Activated naive CD4-positive, alpha-beta T cell treated with anti-CD3 and anti-CD28 coated beads, Interleukin-2, amount 10 ng/mL, durations not matched to agents 7 days and 5 days (primary cell): ENCODE results near the gene ATXN1.

Experiments used
- CTCF ChIA-PET: fragments of 350-600 bp; sonication (Branson Sonifier 250); formaldehyde crosslinking; loops from one replicate; lab custom pipeline; 2021; ENCODE audit warnings: antibody characterized with exemption; lab: Charles Lee
- DNase-seq: peaks from one replicate; pipeline ENCODE4 v3.0.0-alpha.2; 2020
- H3K27ac Mint-ChIP-seq: one replicate; pipeline ENCODE4 v1.8.0; 2021; ENCODE audit warnings: mild to moderate bottlenecking, moderate library complexity, mixed read lengths
- H3K27me3 Mint-ChIP-seq: one replicate; pipeline ENCODE4 v1.8.0; 2021; ENCODE audit warnings: mild to moderate bottlenecking, mixed read lengths
- H3K36me3 Mint-ChIP-seq: one replicate; pipeline ENCODE4 v1.8.0; 2021; ENCODE audit warnings: mixed read lengths
- H3K4me1 Mint-ChIP-seq: one replicate; pipeline ENCODE4 v1.8.0; 2021; ENCODE audit warnings: mixed read lengths
- H3K4me3 Mint-ChIP-seq: one replicate; pipeline ENCODE4 v1.8.0; 2021; ENCODE audit warnings: mild to moderate bottlenecking, moderate library complexity, mixed read lengths
- H3K9me3 Mint-ChIP-seq: one replicate; pipeline ENCODE4 v1.8.0; 2021; ENCODE audit warnings: mixed read lengths

Gene ATXN1

GRCh38 chr6:16358531-16359138 lies 402.6 kb downstream of the ATXN1 start:
- no peak overlapping the region for H3K27ac Mint-ChIP-seq
- peaks cover 1% of the 10 kb centered on the region for H3K36me3 Mint-ChIP-seq
- H3K9me3 Mint-ChIP-seq: no peaks in the 10 kb centered on the region
- CTCF ChIA-PET: no interaction called here
- DNase-seq: no peak
- H3K4me3 Mint-ChIP-seq: no peak overlapping the region
- H3K27me3 Mint-ChIP-seq: no peaks in the 10 kb centered on the region
- H3K4me1 Mint-ChIP-seq: peaks cover 3% of the 10 kb centered on the region

- H3K4me3 Mint-ChIP-seq: no peak overlapping the region
- CTCF ChIA-PET: interaction anchor here (0.7 to 1.0 kb wide), 2 partner anchors 54 to 415 kb away, joined by 3 to 4 read pairs; no protein-coding TSS in a partner anchor
These were observed 405.4 kb downstream of the ATXN1 start for GRCh38 chr6:16355699-16356446.

GRCh38 chr6:16355238-16355637 lies 406.0 kb downstream of the ATXN1 start:
- DNase-seq: no peak
- CTCF ChIA-PET: interaction anchor here (1.0 to 1.4 kb wide), 2 partner anchors 156 to 416 kb away, joined by 3 to 4 read pairs; no protein-coding TSS in a partner anchor
- H3K27ac Mint-ChIP-seq: no peak overlapping the region

More at GRCh38 chr6:16355699-16356446, 405.4 kb downstream of the ATXN1 start:
- no peaks in the 10 kb centered on the region for H3K36me3 Mint-ChIP-seq
- H3K9me3 Mint-ChIP-seq: no peaks in the 10 kb centered on the region
- H3K4me1 Mint-ChIP-seq: peaks cover 3% of the 10 kb centered on the region
- no peak overlapping the region for H3K27ac Mint-ChIP-seq
- no peaks in the 10 kb centered on the region for H3K27me3 Mint-ChIP-seq
- no peak for DNase-seq

GRCh38 chr6:16354692-16355091 lies 406.6 kb downstream of the ATXN1 start:
- Mint-ChIP-seq H3K4me1 (peaks cover 3% of the 10 kb centered on the region), H3K4me3 (no peak overlapping the region), H3K27me3 (no peaks in the 10 kb centered on the region), H3K27ac (no peak overlapping the region), H3K36me3 (no peaks in the 10 kb centered on the region), H3K9me3 (no peaks in the 10 kb centered on the region)
- CTCF ChIA-PET: interaction anchor here (0.9 to 1.4 kb wide), 2 partner anchors 53 to 156 kb away, joined by 3 read pairs; no protein-coding TSS in a partner anchor
- DNase-seq: no peak

More at GRCh38 chr6:16355238-16355637, 406.0 kb downstream of the ATXN1 start:
- Mint-ChIP-seq H3K4me1 (peaks cover 3% of the 10 kb centered on the region), H3K9me3 (no peaks in the 10 kb centered on the region), H3K36me3 (no peaks in the 10 kb centered on the region), H3K27me3 (no peaks in the 10 kb centered on the region), H3K4me3 (no peak overlapping the region)

GRCh38 chr6:16352821-16353438 lies 408.3 kb downstream of the ATXN1 start:
- Mint-ChIP-seq H3K4me3 (no peak overlapping the region), H3K4me1 (peaks cover 3% of the 10 kb centered on the region), H3K27ac (no peak overlapping the region), H3K9me3 (no peaks in the 10 kb centered on the region), H3K27me3 (no peaks in the 10 kb centered on the region), H3K36me3 (peaks cover 2% of the 10 kb centered on the region)
- DNase-seq: no peak
- CTCF ChIA-PET: no interaction called here

GRCh38 chr6:16352258-16352635 lies 409.0 kb downstream of the ATXN1 start:
- no peaks in the 10 kb centered on the region for H3K27me3 Mint-ChIP-seq
- CTCF ChIA-PET: no interaction called here
- H3K36me3 Mint-ChIP-seq: peaks cover 2% of the 10 kb centered on the region

GRCh38 chr6:16349544-16349943 lies 411.7 kb downstream of the ATXN1 start:
- DNase-seq: no peak
- Mint-ChIP-seq H3K27ac (no peak overlapping the region), H3K27me3 (no peaks in the 10 kb centered on the region), H3K4me3 (no peak overlapping the region), H3K36me3 (peaks cover 2% of the 10 kb centered on the region), H3K4me1 (no peaks in the 10 kb centered on the region), H3K9me3 (no peaks in the 10 kb centered on the region)
- CTCF ChIA-PET: interaction anchor here (0.7 kb wide), 1 partner anchor 60 kb away, joined by 3 read pairs; no protein-coding TSS in a partner anchor

More at GRCh38 chr6:16352258-16352635, 409.0 kb downstream of the ATXN1 start:
- peaks cover 3% of the 10 kb centered on the region for H3K4me1 Mint-ChIP-seq
- no peak for DNase-seq
- H3K4me3 Mint-ChIP-seq: no peak overlapping the region
- H3K27ac Mint-ChIP-seq: no peak overlapping the region
- H3K9me3 Mint-ChIP-seq: no peaks in the 10 kb centered on the region

GRCh38 chr6:16346831-16347230 lies 414.4 kb downstream of the ATXN1 start:
- Mint-ChIP-seq H3K4me1 (no peaks in the 10 kb centered on the region), H3K27ac (no peak overlapping the region), H3K9me3 (no peaks in the 10 kb centered on the region), H3K4me3 (no peak overlapping the region), H3K36me3 (peaks cover 2% of the 10 kb centered on the region), H3K27me3 (no peaks in the 10 kb centered on the region)
- no peak for DNase-seq
- CTCF ChIA-PET: interaction anchor here (0.9 kb wide), 1 partner anchor 15 kb away, joined by 3 read pairs; no protein-coding TSS in a partner anchor

- no peak for DNase-seq
- Mint-ChIP-seq H3K9me3 (no peaks in the 10 kb centered on the region), H3K4me3 (no peak overlapping the region), H3K4me1 (no peaks in the 10 kb centered on the region), H3K36me3 (peaks cover 2% of the 10 kb centered on the region), H3K27ac (no peak overlapping the region), H3K27me3 (no peaks in the 10 kb centered on the region)
- CTCF ChIA-PET: interaction anchor here (0.5 kb wide), 1 partner anchor 256 kb away, joined by 3 read pairs; no protein-coding TSS in a partner anchor
These were observed 415.6 kb downstream of the ATXN1 start for GRCh38 chr6:16345449-16346330.

GRCh38 chr6:16344756-16345155 lies 416.5 kb downstream of the ATXN1 start:
- Mint-ChIP-seq H3K9me3 (no peaks in the 10 kb centered on the region), H3K27me3 (no peaks in the 10 kb centered on the region), H3K36me3 (peaks cover 2% of the 10 kb centered on the region), H3K4me3 (no peak overlapping the region), H3K27ac (no peak overlapping the region), H3K4me1 (no peaks in the 10 kb centered on the region)
- CTCF ChIA-PET: no interaction called here
- DNase-seq: no peak

GRCh38 chr6:16343593-16343992 lies 417.7 kb downstream of the ATXN1 start:
- Mint-ChIP-seq H3K27ac (no peak overlapping the region), H3K4me3 (no peak overlapping the region), H3K9me3 (no peaks in the 10 kb centered on the region), H3K27me3 (no peaks in the 10 kb centered on the region), H3K4me1 (no peaks in the 10 kb centered on the region), H3K36me3 (no peaks in the 10 kb centered on the region)
- DNase-seq: no peak
- CTCF ChIA-PET: no interaction called here

GRCh38 chr6:16339265-16339587 lies 422.0 kb downstream of the ATXN1 start:
- Mint-ChIP-seq H3K27me3 (no peaks in the 10 kb centered on the region), H3K4me3 (no peak overlapping the region), H3K9me3 (no peaks in the 10 kb centered on the region), H3K27ac (no peak overlapping the region), H3K36me3 (peaks cover 3% of the 10 kb centered on the region), H3K4me1 (no peaks in the 10 kb centered on the region)
- CTCF ChIA-PET: interaction anchor here (0.8 kb wide), 1 partner anchor 70 kb away, joined by 3 read pairs; no protein-coding TSS in a partner anchor
- DNase-seq: no peak

- H3K27ac Mint-ChIP-seq: no peak overlapping the region
- H3K9me3 Mint-ChIP-seq: no peaks in the 10 kb centered on the region
- peaks cover 3% of the 10 kb centered on the region for H3K36me3 Mint-ChIP-seq
- H3K27me3 Mint-ChIP-seq: no peaks in the 10 kb centered on the region
- DNase-seq: no peak
- CTCF ChIA-PET: interaction anchor here (0.8 kb wide), 1 partner anchor 71 kb away, joined by 3 read pairs; no protein-coding TSS in a partner anchor
- no peaks in the 10 kb centered on the region for H3K4me1 Mint-ChIP-seq
- H3K4me3 Mint-ChIP-seq: no peak overlapping the region
These were observed 422.5 kb downstream of the ATXN1 start for GRCh38 chr6:16338577-16339264.
